GM18907 (cell line): Measurements from ENCODE around the gene SEC16B.

Experiments
- ATAC-seq: cut with Tn5 transposase; IDR thresholded peaks from one replicate; pipeline ENCODE4 v1.9.1; 2021; ENCODE audit warnings: mild to moderate bottlenecking, moderate library complexity; ENCODE audit not compliant: unreplicated experiment

Gene SEC16B

DNA sequence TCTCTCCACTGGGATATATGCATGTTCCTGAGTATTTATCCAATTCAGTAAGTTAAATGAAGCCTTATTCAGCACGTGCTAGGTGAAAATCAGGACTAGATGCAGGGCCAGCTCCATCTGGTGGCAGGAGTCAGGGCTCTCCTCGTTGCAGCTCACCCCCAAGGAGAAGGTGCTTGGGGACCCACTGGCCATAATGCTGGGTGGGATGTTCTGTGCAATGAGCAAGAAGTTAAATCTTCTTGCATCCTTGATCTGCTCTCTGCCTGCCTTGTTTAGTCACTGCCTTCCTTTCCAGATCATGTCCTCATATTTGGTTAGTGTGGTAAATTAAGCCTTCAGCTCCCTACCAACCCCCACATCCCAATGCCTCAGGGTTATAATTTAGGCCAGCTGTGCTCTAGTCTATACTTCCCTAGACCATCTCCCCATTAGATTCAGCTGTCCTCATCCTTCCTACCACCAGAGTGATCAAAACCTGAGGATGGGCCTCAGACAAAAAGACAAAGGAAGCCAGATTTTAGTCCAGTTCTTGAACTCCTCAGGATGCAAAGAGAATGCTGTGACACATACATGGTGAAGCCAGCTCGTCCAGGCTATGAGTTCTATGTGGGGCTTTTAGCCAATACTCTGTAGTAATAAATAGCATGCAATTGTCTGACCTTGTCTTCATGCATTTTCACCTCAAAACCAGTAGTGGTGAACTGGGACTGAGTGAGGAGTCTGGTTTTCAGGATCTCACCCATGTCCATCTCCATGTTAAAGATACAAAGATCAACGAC is 55.9 kb downstream of the SEC16B start:
- no peak for ATAC-seq

GRCh38 chr1:177912991-177913390 is 56.9 kb downstream of the SEC16B start:
- ATAC-seq, result no peak

- no peak for ATAC-seq
Measured at GRCh38 chr1:177909416-177909815, 60.4 kb downstream of the SEC16B start.

DNA sequence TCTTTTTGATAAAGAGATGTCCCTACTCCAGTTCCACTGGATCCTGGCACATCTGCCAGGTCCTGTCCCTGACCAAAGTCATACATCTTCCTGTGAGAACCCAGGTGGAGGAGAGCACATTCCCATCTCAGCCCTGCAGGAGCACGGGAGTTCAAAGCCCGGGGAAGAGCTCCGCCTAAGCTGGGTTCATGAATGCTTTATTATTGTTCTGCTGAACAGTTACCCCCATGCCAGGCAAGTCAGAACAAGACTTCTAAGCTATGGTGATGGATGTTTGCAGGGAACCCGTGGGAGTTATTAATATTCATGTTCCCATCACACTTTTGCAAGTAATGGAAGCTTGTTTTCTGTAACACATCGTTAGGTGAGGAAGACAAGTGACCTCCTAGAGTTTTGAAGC is 62.9 kb downstream of the SEC16B start:
- no peak for ATAC-seq

- no peak for ATAC-seq
Measured at GRCh38 chr1:177905686-177906085, 64.2 kb downstream of the SEC16B start.

GRCh38 chr1:177902266-177902665 is 67.6 kb downstream of the SEC16B start:
- ATAC-seq, result no peak

GRCh38 chr1:177897998-177898654 is 71.7 kb downstream of the SEC16B start:
- ATAC-seq, result no peak

DNA sequence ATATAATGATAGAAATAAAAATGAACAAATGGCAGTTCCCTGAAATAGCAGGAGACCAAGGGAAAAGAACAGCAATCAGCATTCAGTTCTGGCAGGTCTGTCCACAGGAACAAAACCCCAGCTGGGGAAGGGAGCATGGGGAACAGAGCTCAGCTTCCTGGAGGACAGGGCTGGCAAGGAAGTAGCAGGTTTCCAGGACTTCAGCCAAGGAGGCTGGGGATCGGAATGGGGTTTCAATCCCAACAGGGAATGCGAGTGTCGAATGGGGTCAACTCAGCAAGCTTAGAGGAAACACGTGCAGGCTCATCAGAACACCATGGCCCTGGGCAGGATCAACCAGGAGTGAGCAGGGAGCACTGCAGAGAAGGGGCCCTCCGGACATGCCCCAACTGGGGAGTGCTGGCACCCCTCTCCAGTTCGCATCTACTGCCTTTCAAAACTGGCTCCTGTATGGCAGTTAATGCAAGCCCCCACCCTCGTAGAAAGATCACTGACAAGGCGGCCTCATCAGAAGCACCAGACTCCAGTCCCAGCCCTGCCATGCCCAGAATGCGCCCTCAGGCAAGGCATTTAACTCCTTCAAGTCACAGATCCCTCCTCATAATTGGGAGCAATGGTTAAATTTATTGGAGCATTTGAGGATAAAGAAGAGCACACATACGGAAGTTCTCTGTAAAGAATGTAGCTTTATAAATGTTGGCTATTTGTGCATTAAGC is 72.4 kb downstream of the SEC16B start:
- ATAC-seq, result no peak
